Calu3 (cell line): ENCODE results near the gene LFNG. TPM values are rescaled to one million over a fixed set of nuclear protein-coding genes. Genes with fewer than 3 reads are reported as not detected.

Experiments used
- BruUV-seq: library from RNA; stranded (reverse); fragments of 400-500 nt; replicated peaks from 2 replicates; lab custom pipeline; 2021; lab: Mats Ljungman, UMichigan
- CTCF ChIA-PET: fragments of 300-600 bp; sonication (Branson Sonifier 250); formaldehyde crosslinking; loops from one replicate; lab custom pipeline; 2022; ENCODE audit warnings: antibody characterized with exemption; lab: Charles Lee
- DNase-seq: peaks from one replicate; pipeline ENCODE4 v3.0.0; 2022
- H3K27ac Mint-ChIP-seq: one replicate; pipeline ENCODE4 v1.8.0; 2022; ENCODE audit warnings: mixed read lengths; ENCODE audit not compliant: unreplicated experiment
- H3K27me3 Mint-ChIP-seq: one replicate; pipeline ENCODE4 v1.8.0; 2022; ENCODE audit warnings: mixed read lengths; ENCODE audit not compliant: unreplicated experiment
- H3K36me3 Mint-ChIP-seq: one replicate; pipeline ENCODE4 v1.8.0; 2022; ENCODE audit warnings: mild to moderate bottlenecking, moderate library complexity, mixed read lengths; ENCODE audit not compliant: insufficient read depth, unreplicated experiment
- H3K4me1 Mint-ChIP-seq: one replicate; pipeline ENCODE4 v1.8.0; 2022; ENCODE audit warnings: mild to moderate bottlenecking, low read depth, mixed read lengths; ENCODE audit not compliant: unreplicated experiment
- H3K4me3 Mint-ChIP-seq: one replicate; pipeline ENCODE4 v1.8.0; 2022; ENCODE audit warnings: mild to moderate bottlenecking, low read depth, moderate library complexity, mixed read lengths; ENCODE audit not compliant: unreplicated experiment
- H3K9me3 Mint-ChIP-seq: one replicate; pipeline ENCODE4 v1.8.0; 2022; ENCODE audit warnings: low read depth, mixed read lengths; ENCODE audit not compliant: unreplicated experiment
- intact Hi-C: fragments of 100-400 bp; cut with micrococcal nuclease; formaldehyde crosslinking; loops from one replicate; pipeline ENCODE4 v1.10.0; 2022; ENCODE audit not compliant: unreplicated experiment
- total RNA-seq: library from RNA; stranded (reverse); gene quantifications from 2 replicates; pipeline ENCODE4 v1.2.3, GENCODE V29; 2022
- TF ChIP-seq, protein P1 (sequence below): fragments of 200-600 bp; IDR thresholded peaks from one replicate; pipeline ENCODE4 v1.8.0; 2022; ENCODE audit warnings: antibody characterized with exemption; ENCODE audit not compliant: unreplicated experiment

Gene LFNG
- total RNA-seq, 1 experiment from 2014 or later: 59.1 TPM

DNA sequence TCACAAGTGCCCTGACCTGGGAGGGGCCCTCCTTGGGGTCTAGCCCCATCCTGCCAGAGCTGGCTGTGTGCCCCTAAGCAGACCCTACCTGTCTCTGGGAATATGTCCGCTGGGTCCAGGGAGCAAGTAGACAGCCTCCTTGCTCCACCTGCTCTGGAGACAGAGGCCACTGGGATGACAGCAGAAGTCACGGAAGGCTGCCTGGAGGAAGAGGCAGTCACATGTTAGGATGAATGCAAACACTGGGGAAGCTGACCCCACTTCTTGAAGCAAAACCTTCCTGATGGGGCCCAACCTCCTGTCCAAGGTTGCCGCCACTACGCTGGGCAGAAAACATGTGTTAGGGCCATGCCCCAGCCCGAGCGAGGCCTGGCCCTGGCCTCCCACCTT is 11.7 kb upstream of the LFNG start:
- H3K27ac Mint-ChIP-seq: no peak overlapping the region
- no TSS peak for BruUV-seq
- DNase-seq: no peak
- peaks cover 34% of the 10 kb centered on the region for H3K4me1 Mint-ChIP-seq
- TF ChIP-seq, protein P1, sequence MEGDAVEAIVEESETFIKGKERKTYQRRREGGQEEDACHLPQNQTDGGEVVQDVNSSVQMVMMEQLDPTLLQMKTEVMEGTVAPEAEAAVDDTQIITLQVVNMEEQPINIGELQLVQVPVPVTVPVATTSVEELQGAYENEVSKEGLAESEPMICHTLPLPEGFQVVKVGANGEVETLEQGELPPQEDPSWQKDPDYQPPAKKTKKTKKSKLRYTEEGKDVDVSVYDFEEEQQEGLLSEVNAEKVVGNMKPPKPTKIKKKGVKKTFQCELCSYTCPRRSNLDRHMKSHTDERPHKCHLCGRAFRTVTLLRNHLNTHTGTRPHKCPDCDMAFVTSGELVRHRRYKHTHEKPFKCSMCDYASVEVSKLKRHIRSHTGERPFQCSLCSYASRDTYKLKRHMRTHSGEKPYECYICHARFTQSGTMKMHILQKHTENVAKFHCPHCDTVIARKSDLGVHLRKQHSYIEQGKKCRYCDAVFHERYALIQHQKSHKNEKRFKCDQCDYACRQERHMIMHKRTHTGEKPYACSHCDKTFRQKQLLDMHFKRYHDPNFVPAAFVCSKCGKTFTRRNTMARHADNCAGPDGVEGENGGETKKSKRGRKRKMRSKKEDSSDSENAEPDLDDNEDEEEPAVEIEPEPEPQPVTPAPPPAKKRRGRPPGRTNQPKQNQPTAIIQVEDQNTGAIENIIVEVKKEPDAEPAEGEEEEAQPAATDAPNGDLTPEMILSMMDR: no peak
- no peaks in the 10 kb centered on the region for H3K9me3 Mint-ChIP-seq
- intact Hi-C loops: no loop called here
- CTCF ChIA-PET: interaction anchor here (1.2 to 1.3 kb wide), 2 partner anchors 8 to 10 kb away, joined by 4 read pairs; no protein-coding TSS in a partner anchor
- no peak overlapping the region for H3K4me3 Mint-ChIP-seq
- no peaks in the 10 kb centered on the region for H3K27me3 Mint-ChIP-seq
- H3K36me3 Mint-ChIP-seq: peaks cover 6% of the 10 kb centered on the region

- peaks cover 37% of the 10 kb centered on the region for H3K4me1 Mint-ChIP-seq
- H3K4me3 Mint-ChIP-seq: no peak overlapping the region
- no peaks in the 10 kb centered on the region for H3K27me3 Mint-ChIP-seq
- CTCF ChIA-PET: interaction anchor here (0.5 to 1.3 kb wide), 3 partner anchors 9 to 190 kb away, joined by 3 to 4 read pairs (median 4); no protein-coding TSS in a partner anchor
- DNase-seq: peak; percentile 47
- intact Hi-C loops: no loop called here
- H3K9me3 Mint-ChIP-seq: no peaks in the 10 kb centered on the region
- BruUV-seq: no TSS peak
- H3K27ac Mint-ChIP-seq: no peak overlapping the region
- peaks cover 6% of the 10 kb centered on the region for H3K36me3 Mint-ChIP-seq
- TF ChIP-seq, protein P1: no peak
These were observed 11.0 kb upstream of the LFNG start for GRCh38 chr7:2508327-2509215.

- CTCF ChIA-PET: interaction anchor here (1.2 to 1.3 kb wide), 2 partner anchors 10 to 11 kb away, joined by 4 read pairs; no protein-coding TSS in a partner anchor
- TF ChIP-seq, protein P1: no peak
These were observed 10.2 kb upstream of the LFNG start for GRCh38 chr7:2509298-2509906.

GRCh38 chr7:2510130-2510776 is 9.3 kb upstream of the LFNG start:
- H3K9me3 Mint-ChIP-seq: no peaks in the 10 kb centered on the region
- CTCF ChIA-PET: no interaction called here
- intact Hi-C loops: no loop called here
- BruUV-seq: no TSS peak
- H3K27me3 Mint-ChIP-seq: no peaks in the 10 kb centered on the region
- peaks cover 6% of the 10 kb centered on the region for H3K36me3 Mint-ChIP-seq
- TF ChIP-seq, protein P1: no peak
- H3K4me1 Mint-ChIP-seq: peaks cover 37% of the 10 kb centered on the region
- H3K27ac Mint-ChIP-seq: no peak overlapping the region
- no peak for DNase-seq
- H3K4me3 Mint-ChIP-seq: no peak overlapping the region

More at GRCh38 chr7:2509298-2509906, 10.2 kb upstream of the LFNG start:
- no peak for DNase-seq
- no peak overlapping the region for H3K27ac Mint-ChIP-seq
- no peak overlapping the region for H3K4me3 Mint-ChIP-seq
- H3K27me3 Mint-ChIP-seq: no peaks in the 10 kb centered on the region
- H3K4me1 Mint-ChIP-seq: peaks cover 37% of the 10 kb centered on the region
- BruUV-seq: no TSS peak
- no peaks in the 10 kb centered on the region for H3K9me3 Mint-ChIP-seq
- peaks cover 6% of the 10 kb centered on the region for H3K36me3 Mint-ChIP-seq
- intact Hi-C loops: no loop called here
